ENCODE results near the gene WNT6.
"Not testable (repeated sequence)": the region's sequence is repeated elsewhere in the genome, so short reads cannot be mapped to it uniquely, and the experiment has no call there.

Gene WNT6

DNA sequence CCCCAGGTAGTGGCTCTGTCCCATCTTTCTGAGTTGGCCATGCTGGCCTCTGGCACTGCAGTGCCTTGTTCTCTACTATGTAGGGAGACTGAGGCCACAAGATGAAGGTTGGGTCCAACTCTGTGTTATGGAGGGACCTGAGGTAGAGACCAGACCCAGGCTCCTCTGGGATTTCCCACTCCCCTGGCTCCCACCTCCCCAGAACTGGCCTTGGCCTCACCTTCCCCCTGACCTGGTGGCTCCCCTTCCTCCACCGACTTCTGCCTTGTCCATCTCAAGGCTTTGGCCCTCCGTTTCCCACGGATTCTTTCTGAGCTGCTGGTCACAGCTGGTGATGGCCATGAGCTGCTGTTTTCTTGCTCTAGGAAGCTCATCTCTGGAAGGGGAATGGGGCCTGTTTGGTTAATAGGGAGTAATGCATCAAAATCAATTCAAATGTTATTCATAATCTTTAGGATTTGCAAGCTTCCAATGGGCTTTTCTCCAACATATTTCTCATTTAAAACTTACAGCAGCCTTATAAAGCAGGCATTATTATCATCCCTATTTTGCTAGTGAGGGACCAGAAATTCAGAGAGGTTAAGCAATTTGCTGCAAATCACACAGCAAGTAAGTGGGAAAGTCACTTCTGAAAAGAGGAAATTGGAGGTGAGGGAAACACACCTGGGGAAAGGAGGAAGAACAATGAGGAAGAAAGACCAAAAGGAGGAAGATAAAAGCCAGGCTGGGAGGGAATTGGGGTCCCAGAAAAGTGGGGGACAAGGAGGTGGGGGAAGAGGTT, 28.9 kb upstream of the WNT6 start:
- DNase-seq (ENCODE audit: low read depth in 2 of 2) = no peak

GRCh38 chr2:218831378-218831990, 28.1 kb upstream of the WNT6 start, which contains the start of gene PRKAG3:
Gene PRKAG3 (minus strand): TSS chr2:218831803.
- no peak for DNase-seq (ENCODE audit: low read depth in 2 of 2)

DNA sequence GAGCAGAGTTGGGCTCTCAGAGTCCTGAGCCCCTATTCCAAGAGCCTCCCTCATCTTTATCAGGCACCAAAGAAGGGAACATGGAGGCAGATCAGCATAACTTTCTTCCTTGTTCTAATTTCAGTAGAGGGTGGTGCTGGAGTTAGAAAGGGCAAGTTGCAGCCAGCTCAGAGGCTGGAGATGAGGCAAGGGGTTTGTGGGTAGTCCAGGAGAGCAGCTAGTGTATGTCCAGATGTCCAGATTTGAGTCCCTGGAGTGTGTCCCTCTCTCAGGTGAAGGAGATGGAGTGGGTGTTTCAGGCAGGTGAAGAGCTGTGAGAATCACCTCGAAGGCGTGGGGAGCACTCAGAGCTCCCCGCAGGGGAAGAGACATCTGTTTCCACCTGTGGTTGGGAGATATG, 27.5 kb upstream of the WNT6 start:
- DNase-seq (ENCODE audit: low read depth in 2 of 2) = no peak

DNA sequence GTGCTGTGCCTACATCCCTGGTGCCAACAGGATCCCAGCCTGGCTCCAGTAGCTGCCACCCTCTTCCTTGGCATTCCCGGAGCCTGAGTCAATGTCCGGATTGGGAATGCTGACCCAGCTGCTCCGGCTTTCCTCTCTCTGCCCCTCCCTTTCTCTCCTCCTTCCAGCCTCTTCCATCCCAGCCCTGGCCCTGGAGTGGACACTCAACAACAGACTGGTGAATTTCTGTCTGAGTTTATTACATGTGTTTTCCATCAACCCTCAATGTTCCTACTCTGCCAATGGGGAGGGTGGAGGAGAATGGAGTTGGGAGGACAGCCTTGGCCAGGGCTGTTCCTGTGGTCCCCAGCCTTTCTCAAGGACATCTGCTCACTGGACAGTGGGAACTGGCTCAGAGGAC, 27.1 kb upstream of the WNT6 start:
- DNase-seq (ENCODE audit: low read depth in 2 of 2) = no peak

DNA sequence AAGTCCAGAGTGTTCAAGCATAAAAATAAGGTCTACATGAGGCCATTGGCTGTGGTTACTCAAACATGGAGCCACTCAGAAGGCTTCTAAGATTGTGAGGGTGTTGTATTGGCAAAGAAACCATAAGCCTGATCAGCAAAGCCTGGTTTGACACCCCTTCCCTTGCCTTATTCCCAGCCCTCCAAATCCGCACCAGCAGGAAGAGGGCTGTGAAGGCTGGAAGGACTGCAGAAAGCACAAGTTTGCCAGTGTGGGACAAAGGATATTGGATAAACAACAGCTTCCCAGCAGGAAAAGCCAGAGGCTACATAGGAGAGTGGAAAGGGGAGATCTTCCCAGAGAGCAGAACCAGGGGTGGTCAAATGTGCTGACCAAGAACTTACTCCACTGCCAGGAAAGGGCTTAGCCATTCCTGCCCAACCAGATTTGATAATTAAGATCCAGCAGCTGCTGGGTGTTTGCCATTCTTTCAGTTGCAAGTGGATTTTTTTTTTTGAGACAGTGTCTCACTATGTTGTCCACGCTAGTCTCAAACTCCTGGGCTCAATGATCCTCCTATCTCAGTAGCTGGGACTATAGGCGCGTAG, 26.5 kb upstream of the WNT6 start:
- no peak for DNase-seq (ENCODE audit: low read depth in 2 of 2)

GRCh38 chr2:218834685-218835084, 24.9 kb upstream of the WNT6 start:
- no peak for DNase-seq (ENCODE audit: low read depth in 2 of 2)

DNA sequence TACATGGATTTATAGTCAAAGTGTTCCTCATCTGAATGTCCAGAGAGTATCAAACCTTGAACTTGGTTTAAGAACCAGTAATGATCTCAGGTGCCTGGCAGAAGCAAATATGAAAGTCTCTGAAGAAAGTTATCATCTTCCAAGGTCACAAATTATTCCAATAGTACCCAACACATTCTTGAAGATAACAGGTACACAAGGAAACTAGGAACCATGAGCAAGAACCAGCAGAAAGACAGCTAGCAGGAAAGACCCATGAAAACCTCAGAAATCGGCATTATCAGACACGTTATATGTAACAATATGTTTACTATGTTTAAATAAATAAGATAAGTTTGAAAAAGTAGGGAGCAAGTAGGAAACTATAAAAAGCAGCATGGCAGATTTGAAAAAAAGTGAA, 22.1 kb upstream of the WNT6 start:
- DNase-seq (ENCODE audit: low read depth in 2 of 2) = no peak

- DNase-seq (ENCODE audit: low read depth in 2 of 2) = no peak
Measured at GRCh38 chr2:218839430-218839829, 20.2 kb upstream of the WNT6 start.

- DNase-seq (ENCODE audit: low read depth in 2 of 2) = no peak
Measured at GRCh38 chr2:218839888-218840287, 19.7 kb upstream of the WNT6 start.

DNA sequence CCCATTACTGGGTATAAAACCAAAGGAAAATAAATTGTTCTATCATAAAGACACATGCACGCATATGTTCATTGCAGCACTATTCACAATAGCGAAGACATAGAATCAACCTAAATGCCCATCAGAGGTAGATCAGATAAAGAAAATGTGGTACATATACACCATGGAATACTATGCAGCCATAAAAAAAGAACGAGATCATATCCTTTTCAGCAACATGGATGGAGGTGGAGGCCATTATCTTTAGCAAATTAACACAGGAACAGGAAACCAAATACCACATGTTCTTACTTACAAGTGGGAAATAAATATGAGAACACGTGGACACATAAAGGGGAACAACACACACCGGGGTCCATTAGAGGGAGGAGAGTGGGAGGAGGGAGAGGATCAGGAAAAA, 15.3 kb upstream of the WNT6 start:
- not testable (repeated sequence) for DNase-seq (ENCODE audit: low read depth in 2 of 2)

DNA sequence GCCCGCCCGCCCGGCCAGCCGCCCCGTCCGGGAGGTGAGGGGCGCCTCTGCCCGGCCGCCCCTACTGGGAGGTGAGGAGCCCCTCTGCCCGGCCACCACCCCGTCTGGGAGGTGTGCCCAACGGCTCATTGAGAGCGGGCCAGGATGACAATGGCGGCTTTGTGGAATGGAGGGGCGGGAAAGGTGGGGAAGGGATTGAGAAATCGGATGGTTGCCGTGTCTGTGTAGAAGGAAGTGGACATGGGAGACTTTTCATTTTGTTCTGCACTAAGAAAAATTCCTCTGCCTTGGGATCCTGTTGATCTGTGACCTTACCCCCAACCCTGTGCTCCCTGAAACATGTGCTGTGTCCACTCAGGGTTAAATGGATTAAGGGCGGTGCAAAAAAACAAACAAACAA, 12.6 kb upstream of the WNT6 start:
- not testable (repeated sequence) for DNase-seq (ENCODE audit: low read depth in 2 of 2)

GRCh38 chr2:218849721-218850120, 9.9 kb upstream of the WNT6 start:
- no peak for DNase-seq (ENCODE audit: low read depth in 2 of 2)

- no peak for DNase-seq (ENCODE audit: low read depth in 2 of 2)
Measured at GRCh38 chr2:218850796-218851195, 8.8 kb upstream of the WNT6 start.

- no peak for DNase-seq (ENCODE audit: low read depth in 2 of 2)
Measured at GRCh38 chr2:218851286-218851685, 8.3 kb upstream of the WNT6 start.

DNA sequence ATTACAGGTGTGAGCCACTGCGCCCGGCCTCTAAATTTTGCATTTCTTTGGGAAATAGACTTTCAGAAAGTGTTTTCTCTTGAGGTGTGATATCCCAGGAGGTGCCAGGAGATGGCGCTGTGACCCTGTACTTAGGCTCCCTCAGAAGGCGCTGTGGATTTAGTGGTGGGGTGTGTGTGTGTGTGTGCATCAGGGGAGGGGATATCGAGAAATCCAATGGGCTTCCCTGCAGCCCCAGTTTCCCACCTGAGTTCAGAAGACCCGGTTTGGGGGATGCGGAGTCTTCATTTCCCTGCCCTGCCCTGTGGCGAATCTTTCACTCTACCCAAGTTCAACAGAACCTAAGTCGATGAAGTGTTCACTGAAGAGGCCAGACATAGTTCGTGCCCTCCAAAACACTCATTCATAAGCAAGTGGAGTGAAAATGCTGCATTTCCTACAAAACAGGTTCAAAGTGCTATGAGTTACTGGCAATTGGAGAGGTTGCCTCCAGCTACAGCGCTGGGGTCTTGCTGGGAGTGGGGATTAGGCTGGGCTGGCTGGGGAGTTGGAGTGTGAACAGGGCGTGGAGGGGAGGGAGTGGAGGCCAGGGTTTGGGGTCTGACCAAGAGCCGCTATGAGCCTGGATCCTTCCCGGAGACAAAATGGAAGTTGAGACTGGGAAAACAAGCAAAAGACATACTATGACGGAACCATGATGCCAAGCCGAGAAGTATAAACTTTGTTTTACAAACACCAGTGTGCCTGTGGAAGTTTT, 6.5 kb upstream of the WNT6 start:
- peak; percentile 63 for DNase-seq (ENCODE audit: low read depth in 2 of 2)

DNA sequence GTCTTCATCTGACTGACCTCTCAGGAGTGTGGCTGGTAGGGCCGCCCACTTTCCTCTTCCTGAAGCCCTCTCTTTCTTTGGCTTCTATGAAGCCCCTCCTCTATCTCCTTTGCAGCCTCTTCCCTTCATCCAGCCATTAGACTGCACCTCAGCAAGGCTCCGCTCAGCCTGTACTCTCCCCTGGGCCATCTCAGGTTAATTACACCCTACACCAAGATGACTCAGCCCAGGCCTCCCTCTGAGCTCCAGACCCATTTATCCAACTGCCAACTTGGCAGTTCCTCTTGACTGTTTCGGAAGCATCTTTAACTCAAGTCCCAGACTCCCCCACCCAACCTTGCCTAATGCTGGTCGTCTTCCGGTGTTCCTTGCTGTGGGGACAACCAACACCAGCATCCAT, 5.8 kb upstream of the WNT6 start:
- DNase-seq (ENCODE audit: low read depth in 2 of 2) = no peak

- no peak for DNase-seq (ENCODE audit: low read depth in 2 of 2)
Measured at GRCh38 chr2:218854860-218855259, 4.7 kb upstream of the WNT6 start.

DNA sequence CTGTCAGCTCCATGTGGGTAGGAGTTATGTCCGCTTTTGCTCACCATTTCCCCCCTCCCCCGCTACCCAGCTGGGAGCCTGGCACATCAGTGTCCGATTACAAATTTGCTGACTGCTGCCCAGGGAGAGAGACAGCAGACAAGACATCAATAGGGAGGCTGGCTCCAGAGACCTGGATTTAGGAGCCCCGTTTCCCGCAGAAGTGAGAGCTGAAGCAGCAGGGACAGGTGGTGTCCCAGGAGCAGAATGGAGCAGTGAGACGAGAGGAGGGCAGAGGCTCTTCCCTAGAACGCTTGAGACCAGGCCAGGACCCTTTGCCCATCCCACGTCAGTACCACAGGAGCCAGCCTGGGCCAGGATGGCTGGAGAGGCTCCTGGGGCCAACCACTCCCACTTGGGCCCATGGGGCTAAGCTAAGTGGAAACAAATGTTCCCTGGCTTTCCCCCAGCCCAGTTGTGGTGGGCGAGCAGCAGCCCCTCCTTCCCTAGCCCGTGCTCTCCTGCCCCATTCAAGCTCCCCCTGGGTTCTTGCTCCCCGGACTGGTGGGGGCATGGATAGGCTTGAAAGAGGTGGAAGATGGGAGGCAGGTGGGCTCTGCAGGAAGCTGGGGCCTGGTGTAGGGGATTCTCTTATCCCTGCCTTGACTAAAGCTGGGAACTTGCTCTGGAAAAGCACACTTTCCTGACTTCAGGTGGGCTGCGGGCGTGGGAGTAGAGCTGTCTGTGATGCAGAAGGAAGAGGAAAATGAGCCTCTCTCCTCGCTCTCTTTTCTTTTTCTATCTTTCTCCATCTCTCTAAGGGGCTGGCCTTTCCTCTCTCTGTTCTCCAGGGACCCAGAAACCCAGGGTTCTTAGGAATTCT, 4.1 kb upstream of the WNT6 start:
- no peak for DNase-seq (ENCODE audit: low read depth in 2 of 2)

DNA sequence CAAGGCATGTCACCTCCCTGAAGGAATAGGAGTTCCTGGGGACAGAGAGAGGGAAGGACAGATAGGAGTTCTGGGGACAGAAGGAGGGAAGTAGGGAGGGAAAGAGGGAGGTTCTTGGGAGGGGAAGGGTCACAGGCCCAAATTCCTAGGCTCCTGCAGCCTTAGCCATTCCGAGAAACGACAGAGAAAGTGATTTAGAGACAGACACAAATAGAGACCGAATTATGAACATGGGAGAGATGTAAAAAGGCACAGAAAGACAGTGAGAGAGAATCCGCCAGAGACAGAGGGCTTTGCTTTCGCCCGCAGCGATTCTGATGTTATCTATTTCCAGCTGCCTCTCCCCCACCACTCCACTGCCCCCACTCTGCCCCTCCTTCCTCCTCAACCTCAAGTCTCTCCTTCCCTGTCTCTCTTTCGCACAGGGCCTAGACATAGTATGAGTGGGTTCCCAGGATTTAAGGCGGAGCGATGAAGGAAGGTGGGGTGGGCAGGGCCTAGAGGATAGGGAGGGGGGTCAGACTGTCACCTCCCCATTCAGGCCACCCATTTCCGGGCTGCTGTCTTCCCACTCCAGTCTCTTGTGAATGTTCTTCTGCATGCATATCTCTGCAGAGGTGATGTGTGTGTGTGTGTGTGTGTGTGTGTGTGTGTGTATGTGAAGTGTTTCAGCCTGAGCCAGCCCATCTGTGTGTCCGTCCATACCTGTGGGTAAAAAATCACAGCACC, 3.3 kb upstream of the WNT6 start:
- DNase-seq (ENCODE audit: low read depth in 2 of 2) = no peak

DNA sequence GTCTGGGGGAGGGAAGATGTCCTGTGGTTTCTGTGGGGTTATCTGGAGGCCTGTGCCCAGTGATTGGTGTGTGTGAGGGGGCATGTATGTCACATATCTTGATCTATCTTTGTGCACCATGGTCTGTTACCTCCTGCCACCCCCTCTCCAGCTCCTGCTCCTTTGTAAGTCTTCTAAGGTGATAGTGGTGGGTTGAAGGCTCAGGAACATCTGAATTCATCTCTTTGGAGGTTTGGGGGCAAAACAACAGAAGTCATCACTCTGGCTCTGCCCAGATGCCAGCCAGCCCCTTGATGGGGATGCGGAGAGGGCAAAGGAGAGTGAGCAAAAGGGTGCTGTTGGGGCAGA, 2.7 kb upstream of the WNT6 start:
- DNase-seq (ENCODE audit: low read depth in 2 of 2) = no peak
